WTC11 (cell line): ENCODE data around the gene IQCB1. TPM values are rescaled to one million over a fixed set of nuclear protein-coding genes. Genes with fewer than 3 reads are reported as not detected.

Source experiments
- ATAC-seq: fragments of 200-7000 bp; cut with Tn5 transposase; 2 replicates; pipeline ENCODE4 v1.10.0; 2021; ENCODE audit warnings: mild to moderate bottlenecking, moderate library complexity
- CTCF ChIA-PET: fragments of 300-600 bp; sonication (Branson Sonifier 250); formaldehyde crosslinking; loops from one replicate; lab custom pipeline; 2021; ENCODE audit warnings: antibody characterized with exemption; lab: Charles Lee
- POLR2A ChIA-PET: fragments of 350-600 bp; sonication (Branson Sonifier 250); formaldehyde crosslinking; loops from one replicate; lab custom pipeline; 2021; ENCODE audit warnings: antibody characterized with exemption; lab: Charles Lee
- DNase-seq: peaks from one replicate; pipeline ENCODE4 v3.0.0; 2021; ENCODE audit warnings: low spot score
- H3K27ac Mint-ChIP-seq: 2 replicates; pipeline ENCODE4 v1.8.0; 2021; ENCODE audit warnings: mixed read lengths
- H3K27me3 Mint-ChIP-seq: 2 replicates; pipeline ENCODE4 v1.8.0; 2021; ENCODE audit warnings: low read depth, mild to moderate bottlenecking, moderate library complexity, mixed read lengths
- H3K36me3 Mint-ChIP-seq: 2 replicates; pipeline ENCODE4 v1.8.0; 2021; ENCODE audit warnings: mixed read lengths
- H3K4me1 Mint-ChIP-seq: 2 replicates; pipeline ENCODE4 v1.8.0; 2022; ENCODE audit warnings: mixed read lengths
- H3K4me3 Mint-ChIP-seq: 2 replicates; pipeline ENCODE4 v1.8.0; 2021; ENCODE audit warnings: mild to moderate bottlenecking, moderate library complexity, mixed read lengths
- H3K9me3 Mint-ChIP-seq: 2 replicates; pipeline ENCODE4 v1.8.0; 2021; ENCODE audit warnings: mixed read lengths
- CBFB ChIP-seq: sonication (generic); formaldehyde crosslinking; IDR thresholded peaks from 2 replicates; pipeline ENCODE4 v1.8.1; 2022; ENCODE audit warnings: mild to moderate bottlenecking, low read depth, missing genetic modification reagents
- E2F1 ChIP-seq: sonication (generic); formaldehyde crosslinking; IDR thresholded peaks from 2 replicates; pipeline ENCODE4 v1.8.0; 2022; ENCODE audit warnings: mild to moderate bottlenecking, missing genetic modification reagents
- FOXJ3 ChIP-seq: sonication (generic); formaldehyde crosslinking; IDR thresholded peaks from 2 replicates; pipeline ENCODE4 v1.9.0; 2021; ENCODE audit warnings: missing genetic modification reagents, mild to moderate bottlenecking, borderline replicate concordance
- FOXP4 ChIP-seq: sonication (generic); formaldehyde crosslinking; IDR thresholded peaks from 2 replicates; pipeline ENCODE4 v1.8.0; 2022; ENCODE audit warnings: mild to moderate bottlenecking, missing genetic modification reagents
- GRHL2 ChIP-seq: fragments of 250-450 bp; sonication (Bioruptor Pico); IDR thresholded peaks from 2 replicates; pipeline ENCODE4 v1.8.0; 2022; ENCODE audit warnings: mild to moderate bottlenecking, moderate library complexity; ENCODE audit not compliant: insufficient replicate concordance, severe bottlenecking
- HMGA2 ChIP-seq: fragments of 250-450 bp; sonication (Bioruptor Pico); IDR thresholded peaks from 2 replicates; pipeline ENCODE4 v1.4.0; 2021; ENCODE audit warnings: mild to moderate bottlenecking, moderate library complexity
- NR1H2 ChIP-seq: sonication (generic); formaldehyde crosslinking; IDR thresholded peaks from 2 replicates; pipeline ENCODE4 v1.9.0; 2021; ENCODE audit warnings: mild to moderate bottlenecking, moderate library complexity, missing genetic modification reagents
- SMAD4 ChIP-seq: sonication (generic); formaldehyde crosslinking; IDR thresholded peaks from 2 replicates; pipeline ENCODE4 v1.8.0; 2022; ENCODE audit warnings: mild to moderate bottlenecking, missing genetic modification reagents
- TCF7 ChIP-seq: sonication (generic); formaldehyde crosslinking; IDR thresholded peaks from 2 replicates; pipeline ENCODE4 v1.8.0; 2022; ENCODE audit warnings: mild to moderate bottlenecking, low read depth, missing genetic modification reagents, moderate library complexity
- USF2 ChIP-seq: sonication (generic); formaldehyde crosslinking; IDR thresholded peaks from 2 replicates; pipeline ENCODE4 v1.8.1; 2023; ENCODE audit warnings: mild to moderate bottlenecking, missing genetic modification reagents, moderate library complexity
- ZMAT4 ChIP-seq: fragments of 250-450 bp; sonication (Bioruptor Pico); IDR thresholded peaks from 2 replicates; pipeline ENCODE4 v1.9.0; 2021; ENCODE audit warnings: mild to moderate bottlenecking
- ZNF317 ChIP-seq: sonication (generic); formaldehyde crosslinking; IDR thresholded peaks from 2 replicates; pipeline ENCODE4 v1.8.1; 2023; ENCODE audit warnings: low read depth, mild to moderate bottlenecking, moderate library complexity, missing genetic modification reagents, borderline replicate concordance
- ZNF425 ChIP-seq: fragments of 250-450 bp; sonication (Bioruptor Pico); conservative IDR thresholded peaks from 2 replicates; pipeline ENCODE4 v1.9.0; 2021; ENCODE audit warnings: mild to moderate bottlenecking
- total RNA-seq: library from RNA; stranded (reverse); gene quantifications from 3 replicates; pipeline ENCODE4 v1.2.3, GENCODE V29; 2021
- TF ChIP-seq, protein P1 (sequence below): sonication (generic); formaldehyde crosslinking; IDR thresholded peaks from 2 replicates; pipeline ENCODE4 v1.8.1; 2022; ENCODE audit warnings: low read depth, mild to moderate bottlenecking, moderate library complexity, missing genetic modification reagents, borderline replicate concordance
- TF ChIP-seq, protein P2 (sequence below): sonication (generic); formaldehyde crosslinking; conservative IDR thresholded peaks from 2 replicates; pipeline ENCODE4 v1.8.1; 2022; ENCODE audit warnings: mild to moderate bottlenecking, missing genetic modification reagents
- TF ChIP-seq, protein P3 (sequence below): sonication (generic); formaldehyde crosslinking; IDR thresholded peaks from 2 replicates; pipeline ENCODE4 v1.8.0; 2022; ENCODE audit warnings: mild to moderate bottlenecking, missing genetic modification reagents
- TF ChIP-seq, protein P4 (sequence below): fragments of 200-600 bp; IDR thresholded peaks from 2 replicates; pipeline ENCODE4 v1.8.0; 2022; ENCODE audit warnings: antibody characterized with exemption

The IQCB1 gene
- total RNA-seq, 1 experiment from 2014 or later: 30.2 TPM

DNA sequence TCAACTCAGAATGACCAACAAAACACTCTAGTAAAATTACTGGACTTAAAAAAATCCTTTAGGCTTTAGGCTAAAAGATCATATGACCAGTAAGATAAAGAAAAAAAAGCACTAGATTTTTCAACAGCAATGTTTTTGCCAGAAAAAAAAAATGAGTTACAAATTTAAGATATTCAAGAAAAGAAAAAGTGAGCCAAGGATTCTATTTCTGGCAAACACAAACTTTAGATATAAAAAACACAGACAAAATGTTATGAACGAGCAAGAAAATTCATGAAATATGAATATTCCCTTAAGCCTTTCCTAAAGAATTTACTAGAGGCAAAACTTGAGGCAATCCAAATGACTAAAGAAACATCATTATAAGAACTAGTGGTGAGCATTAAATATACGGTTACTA lies 94.0 kb downstream of the IQCB1 start:
- Mint-ChIP-seq H3K9me3 (peaks cover 12% of the 10 kb centered on the region), H3K4me1 (peaks cover 3% of the 10 kb centered on the region; the same call in 1 of the 2 replicates), H3K27ac (no peak overlapping the region), H3K36me3 (peaks cover 12% of the 10 kb centered on the region), H3K4me3 (no peak overlapping the region), H3K27me3 (no peaks in the 10 kb centered on the region; the same call in 1 of the 2 replicates)
- DNase-seq: no peak
- ChIA-PET POLR2A (no interaction called here), CTCF (no interaction called here)
- no peak for TF ChIP-seq NR1H2 (CRISPR knock-in tag)
- TF ChIP-seq USF2 (CRISPR knock-in tag): no peak
- TF ChIP-seq TCF7: no peak
- TF ChIP-seq CBFB (CRISPR knock-in tag): no peak
- no peak for TF ChIP-seq ZMAT4
- TF ChIP-seq E2F1 (CRISPR knock-in tag): no peak
- no peak for ATAC-seq

DNA sequence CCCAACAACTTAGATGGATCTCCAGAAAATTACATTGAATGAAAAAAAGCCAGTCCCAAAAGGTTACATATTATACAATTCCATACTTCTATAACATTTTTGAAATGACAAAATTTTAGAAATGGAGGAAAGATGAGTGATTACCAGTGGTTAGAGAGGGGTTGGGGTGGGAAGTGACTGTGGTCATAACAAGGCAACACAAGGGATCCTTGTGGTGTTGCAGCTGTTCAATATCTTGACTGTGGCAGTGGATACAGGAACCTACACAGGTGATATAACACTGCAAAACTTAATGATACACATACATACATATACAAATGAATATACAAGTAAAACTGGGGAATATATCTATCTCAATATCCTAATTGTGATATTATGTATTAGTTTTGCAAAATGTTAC lies 95.0 kb downstream of the IQCB1 start:
- peaks cover 12% of the 10 kb centered on the region for H3K36me3 Mint-ChIP-seq
- no peak for ATAC-seq
- CTCF ChIA-PET: no interaction called here
- no peak overlapping the region for H3K27ac Mint-ChIP-seq
- no peak for TF ChIP-seq FOXJ3 (CRISPR knock-in tag)
- TF ChIP-seq HMGA2 (CRISPR knock-in tag): no peak
- TF ChIP-seq, protein P1, sequence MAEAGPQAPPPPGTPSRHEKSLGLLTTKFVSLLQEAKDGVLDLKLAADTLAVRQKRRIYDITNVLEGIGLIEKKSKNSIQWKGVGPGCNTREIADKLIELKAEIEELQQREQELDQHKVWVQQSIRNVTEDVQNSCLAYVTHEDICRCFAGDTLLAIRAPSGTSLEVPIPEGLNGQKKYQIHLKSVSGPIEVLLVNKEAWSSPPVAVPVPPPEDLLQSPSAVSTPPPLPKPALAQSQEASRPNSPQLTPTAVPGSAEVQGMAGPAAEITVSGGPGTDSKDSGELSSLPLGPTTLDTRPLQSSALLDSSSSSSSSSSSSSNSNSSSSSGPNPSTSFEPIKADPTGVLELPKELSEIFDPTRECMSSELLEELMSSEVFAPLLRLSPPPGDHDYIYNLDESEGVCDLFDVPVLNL (CRISPR knock-in tag): no peak
- TF ChIP-seq, protein P2, sequence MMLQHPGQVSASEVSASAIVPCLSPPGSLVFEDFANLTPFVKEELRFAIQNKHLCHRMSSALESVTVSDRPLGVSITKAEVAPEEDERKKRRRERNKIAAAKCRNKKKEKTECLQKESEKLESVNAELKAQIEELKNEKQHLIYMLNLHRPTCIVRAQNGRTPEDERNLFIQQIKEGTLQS: no peak
- TF ChIP-seq FOXP4 (CRISPR knock-in tag): no peak
- no peak for TF ChIP-seq SMAD4 (CRISPR knock-in tag)
- TF ChIP-seq GRHL2: no peak
- TF ChIP-seq ZNF317: no peak
- TF ChIP-seq, protein P3, sequence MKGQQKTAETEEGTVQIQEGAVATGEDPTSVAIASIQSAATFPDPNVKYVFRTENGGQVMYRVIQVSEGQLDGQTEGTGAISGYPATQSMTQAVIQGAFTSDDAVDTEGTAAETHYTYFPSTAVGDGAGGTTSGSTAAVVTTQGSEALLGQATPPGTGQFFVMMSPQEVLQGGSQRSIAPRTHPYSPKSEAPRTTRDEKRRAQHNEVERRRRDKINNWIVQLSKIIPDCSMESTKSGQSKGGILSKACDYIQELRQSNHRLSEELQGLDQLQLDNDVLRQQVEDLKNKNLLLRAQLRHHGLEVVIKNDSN (CRISPR knock-in tag): no peak
- TF ChIP-seq ZNF425 (CRISPR knock-in tag): no peak
- TF ChIP-seq, protein P4, sequence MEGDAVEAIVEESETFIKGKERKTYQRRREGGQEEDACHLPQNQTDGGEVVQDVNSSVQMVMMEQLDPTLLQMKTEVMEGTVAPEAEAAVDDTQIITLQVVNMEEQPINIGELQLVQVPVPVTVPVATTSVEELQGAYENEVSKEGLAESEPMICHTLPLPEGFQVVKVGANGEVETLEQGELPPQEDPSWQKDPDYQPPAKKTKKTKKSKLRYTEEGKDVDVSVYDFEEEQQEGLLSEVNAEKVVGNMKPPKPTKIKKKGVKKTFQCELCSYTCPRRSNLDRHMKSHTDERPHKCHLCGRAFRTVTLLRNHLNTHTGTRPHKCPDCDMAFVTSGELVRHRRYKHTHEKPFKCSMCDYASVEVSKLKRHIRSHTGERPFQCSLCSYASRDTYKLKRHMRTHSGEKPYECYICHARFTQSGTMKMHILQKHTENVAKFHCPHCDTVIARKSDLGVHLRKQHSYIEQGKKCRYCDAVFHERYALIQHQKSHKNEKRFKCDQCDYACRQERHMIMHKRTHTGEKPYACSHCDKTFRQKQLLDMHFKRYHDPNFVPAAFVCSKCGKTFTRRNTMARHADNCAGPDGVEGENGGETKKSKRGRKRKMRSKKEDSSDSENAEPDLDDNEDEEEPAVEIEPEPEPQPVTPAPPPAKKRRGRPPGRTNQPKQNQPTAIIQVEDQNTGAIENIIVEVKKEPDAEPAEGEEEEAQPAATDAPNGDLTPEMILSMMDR: no peak
- TF ChIP-seq, all 79 proteins: peak for 0
- POLR2A ChIA-PET: no interaction called here
- Mint-ChIP-seq H3K4me1 (peaks cover 3% of the 10 kb centered on the region; the same call in 1 of the 2 replicates), H3K27me3 (no peaks in the 10 kb centered on the region; the same call in 1 of the 2 replicates), H3K4me3 (no peak overlapping the region), H3K9me3 (peaks cover 12% of the 10 kb centered on the region)
- no peak for DNase-seq
